ENCODE measurements around the gene CDC7.

CDC7 gene

DNA sequence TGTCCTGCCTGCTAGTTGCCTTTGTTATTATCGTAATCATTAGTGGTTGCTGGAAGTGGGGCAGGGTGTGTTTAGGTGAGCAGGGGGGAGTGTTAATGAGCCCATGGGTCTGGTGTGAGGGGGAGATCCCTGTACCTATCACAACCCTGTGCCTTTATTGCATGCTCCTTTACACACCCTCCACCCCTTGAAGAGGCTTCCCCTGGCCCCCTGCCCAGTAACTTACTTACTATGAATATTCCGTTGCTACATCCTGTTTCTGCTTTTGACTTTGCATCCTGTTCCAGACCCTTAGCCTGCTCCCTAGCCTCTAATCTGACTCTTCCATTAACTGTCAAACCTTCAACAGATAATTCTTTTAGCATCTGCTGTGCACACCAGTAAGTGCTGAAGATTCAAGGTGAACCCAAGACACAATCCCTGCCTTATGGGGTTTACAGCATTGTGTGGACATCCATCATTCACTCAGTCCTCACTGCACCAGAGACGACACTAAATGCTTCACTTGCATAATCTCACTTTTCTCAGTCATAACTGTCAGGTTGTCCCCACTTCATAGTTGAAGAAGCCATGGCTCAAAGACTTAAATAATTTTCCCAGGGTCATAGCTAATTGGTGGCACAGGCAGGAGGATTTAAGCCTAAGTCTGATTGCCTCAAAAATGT is 47.9 kb downstream of the CDC7 start:
- no peak for DNase-seq

DNA sequence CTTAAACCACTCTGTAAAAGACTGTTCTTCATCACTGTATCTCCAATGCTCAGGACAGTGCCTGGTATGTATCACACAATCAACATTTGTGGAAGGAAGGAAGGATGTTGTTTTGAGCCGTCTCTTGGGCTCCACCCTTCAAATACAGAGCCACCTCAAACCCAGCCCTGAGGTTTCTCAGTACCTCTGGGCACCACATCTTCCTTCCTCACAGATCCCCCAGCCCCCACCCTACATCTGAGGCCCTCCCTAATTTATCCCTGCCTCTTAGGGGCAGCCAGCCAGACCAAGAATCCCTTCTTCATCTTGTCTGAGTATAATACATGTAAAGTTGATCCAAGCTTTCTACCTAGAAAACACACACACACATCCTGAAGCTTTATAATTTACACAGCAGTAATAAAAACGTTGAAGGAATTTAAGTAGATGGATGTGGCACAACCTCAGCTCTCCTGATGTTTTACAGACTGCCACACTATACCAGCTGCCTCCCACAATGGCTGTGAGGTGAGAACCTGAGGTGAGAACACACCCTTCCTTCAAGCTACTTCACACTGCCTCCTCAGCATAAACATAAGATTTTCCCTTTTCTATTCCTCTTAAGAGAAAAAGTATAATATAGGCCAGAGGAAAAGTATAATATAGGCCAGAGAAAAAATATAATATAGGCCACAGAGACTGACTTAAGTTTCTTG is 48.5 kb downstream of the CDC7 start:
- DNase-seq, result no peak

DNA sequence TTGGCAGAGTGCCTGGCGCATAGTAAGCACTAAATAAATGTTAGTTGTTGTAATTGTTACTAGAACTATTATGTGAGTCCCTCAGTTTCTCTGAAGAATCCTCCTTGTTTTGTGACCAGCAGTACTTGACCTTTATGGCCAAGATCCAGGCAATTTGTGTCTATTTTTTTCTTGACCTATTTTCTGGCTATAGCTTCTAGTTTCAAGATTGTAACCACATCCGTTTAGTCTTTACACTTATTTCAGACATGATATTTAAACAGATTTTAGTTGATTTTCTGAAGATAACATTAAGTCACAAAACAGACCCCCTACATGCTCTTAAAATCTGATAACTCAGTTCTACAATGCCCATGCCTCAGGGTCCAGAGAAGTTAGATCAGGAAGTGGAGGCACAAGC is 50.3 kb downstream of the CDC7 start:
- no peak for DNase-seq

DNA sequence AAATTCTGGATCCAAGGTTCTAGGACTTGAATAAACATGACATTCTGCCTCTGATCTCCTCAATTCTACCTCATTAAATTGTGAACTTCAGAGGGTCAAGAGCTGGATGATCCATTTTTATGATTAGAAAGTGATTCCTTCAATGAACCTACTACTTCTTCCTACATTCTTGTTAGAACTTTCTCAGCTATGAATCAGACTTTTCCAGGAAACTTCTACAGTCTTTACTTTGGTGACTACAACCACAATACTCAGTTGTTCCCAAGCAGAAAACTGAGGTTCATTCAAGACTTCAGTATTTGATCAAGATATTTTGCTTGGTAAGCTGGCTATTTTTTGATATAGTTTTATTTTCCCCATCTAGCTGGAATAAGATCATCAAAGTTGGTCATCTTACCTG is 51.4 kb downstream of the CDC7 start:
- no peak for DNase-seq

DNA sequence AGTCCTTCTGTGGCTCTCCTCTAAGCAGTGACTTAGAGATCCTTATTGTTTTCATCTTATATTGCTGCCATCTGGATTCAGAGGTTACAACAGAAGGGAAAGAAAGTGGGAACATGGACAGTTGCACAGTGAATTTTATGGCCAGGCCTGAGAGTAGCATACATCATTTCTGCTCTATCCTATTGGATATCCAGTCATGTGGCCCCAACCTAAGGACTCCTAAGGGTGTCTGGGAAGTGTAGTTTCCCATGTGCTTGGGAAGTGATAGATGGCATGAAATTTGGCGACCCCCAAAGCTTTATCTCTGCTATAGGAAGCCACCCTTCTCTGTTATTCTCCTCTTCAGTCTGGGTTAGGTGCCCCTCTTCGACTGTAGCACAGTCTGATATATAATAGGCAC is 51.9 kb downstream of the CDC7 start:
- DNase-seq, result no peak

DNA sequence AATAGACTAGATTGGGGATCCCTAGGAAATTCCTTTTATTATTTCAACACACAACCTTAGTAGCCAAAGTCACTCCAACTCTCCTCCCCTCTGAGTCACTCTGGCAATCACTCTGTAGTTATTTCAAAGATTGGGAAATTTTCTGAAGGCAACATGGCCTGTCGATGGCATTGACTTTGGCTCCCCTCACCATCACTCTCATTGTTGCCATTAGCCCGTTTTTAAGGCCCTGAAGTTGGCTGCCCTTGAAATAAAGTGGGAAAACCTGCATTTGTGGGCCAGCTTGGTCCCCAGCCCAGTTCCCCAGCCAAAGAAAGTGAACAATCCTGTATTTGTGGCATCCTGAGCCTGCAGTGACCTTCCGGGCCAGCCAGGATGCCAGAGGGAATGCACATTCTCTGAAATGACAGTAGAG is 52.5 kb downstream of the CDC7 start:
- peak in 17 of 56 donors; percentile 1 to 35 (median 15) for DNase-seq

DNA sequence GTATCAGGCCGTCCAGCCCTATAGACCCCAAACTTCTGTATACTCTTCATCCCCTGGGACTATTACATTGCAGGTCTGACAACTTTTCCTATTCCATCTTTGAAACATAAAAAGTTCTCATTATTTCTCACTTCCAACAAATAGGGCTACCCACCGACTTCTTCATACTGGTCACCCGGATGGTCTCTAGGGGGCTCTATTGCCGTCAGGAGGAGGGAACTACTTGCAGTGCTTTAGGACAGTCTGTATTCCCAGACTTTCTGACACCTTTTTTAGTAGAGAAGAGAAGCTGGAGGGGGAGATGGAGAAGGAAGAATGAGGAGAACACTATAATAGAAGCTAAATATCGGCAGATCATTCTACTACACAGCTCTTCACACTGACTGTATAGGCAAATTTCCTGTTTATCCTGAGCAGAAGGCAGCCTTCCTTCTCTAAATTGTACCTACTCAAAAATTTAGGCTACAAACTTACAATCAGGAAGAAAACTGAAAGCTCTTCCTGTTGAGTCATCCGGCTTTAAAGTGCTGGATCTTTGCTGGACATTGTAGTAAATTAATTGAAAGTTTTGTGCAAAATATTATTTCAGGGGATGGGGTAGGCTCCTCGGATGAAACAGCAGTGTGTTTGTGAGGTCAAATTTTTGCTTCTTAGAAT is 54.6 kb downstream of the CDC7 start:
- DNase-seq, result no peak

DNA sequence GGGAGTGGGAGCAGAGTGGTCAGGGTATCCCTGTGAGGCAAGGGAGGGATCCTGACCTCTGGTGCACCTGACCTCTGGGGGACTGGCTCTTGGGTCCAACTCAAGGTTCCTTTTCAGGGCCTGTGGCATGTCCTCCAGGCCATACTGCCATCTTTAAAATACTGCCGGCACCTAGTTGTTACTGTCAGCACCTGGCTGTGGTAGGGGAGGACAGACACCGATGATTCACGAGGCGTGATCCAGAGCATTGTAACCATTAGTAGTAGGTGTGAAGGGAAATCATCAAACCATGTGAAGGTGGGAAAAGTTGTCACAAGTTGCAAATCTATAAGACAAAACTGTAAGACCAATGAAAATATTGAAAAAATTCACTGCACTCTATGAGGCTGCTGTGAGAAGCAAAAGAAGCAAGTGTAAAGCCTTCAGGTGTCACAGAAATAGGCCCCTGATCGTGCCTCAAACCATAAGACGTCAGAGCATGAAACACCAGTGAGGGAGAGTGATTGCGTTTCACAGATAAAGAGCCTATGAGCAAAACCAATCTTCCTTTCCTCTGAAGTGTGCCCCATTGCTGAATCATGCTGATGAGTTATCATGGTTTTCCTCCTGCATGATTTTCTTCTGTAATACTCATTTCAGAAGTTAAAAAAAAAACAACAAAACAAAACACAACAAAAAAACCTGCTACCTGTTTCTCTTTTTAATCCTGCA is 55.3 kb downstream of the CDC7 start:
- no peak for DNase-seq

DNA sequence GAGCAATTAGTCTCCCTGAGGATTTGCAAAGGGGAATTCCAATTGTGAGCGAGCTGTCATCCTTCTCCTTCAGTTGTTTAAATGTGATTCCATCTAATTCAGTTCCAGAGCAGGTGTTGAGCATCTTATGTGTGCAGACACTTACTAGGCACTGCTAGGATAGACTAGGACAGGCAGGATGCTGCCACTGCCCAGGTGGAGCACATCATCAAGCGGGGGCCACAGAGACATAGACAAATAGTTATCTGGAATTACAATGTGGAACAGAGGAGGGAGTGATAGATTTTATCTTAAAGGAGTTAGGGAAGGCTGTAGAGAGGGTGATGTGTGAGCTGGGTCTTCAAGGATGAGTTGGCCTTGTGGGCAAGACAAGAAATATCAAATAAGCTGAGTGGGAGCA is 55.9 kb downstream of the CDC7 start:
- no peak for DNase-seq

DNA sequence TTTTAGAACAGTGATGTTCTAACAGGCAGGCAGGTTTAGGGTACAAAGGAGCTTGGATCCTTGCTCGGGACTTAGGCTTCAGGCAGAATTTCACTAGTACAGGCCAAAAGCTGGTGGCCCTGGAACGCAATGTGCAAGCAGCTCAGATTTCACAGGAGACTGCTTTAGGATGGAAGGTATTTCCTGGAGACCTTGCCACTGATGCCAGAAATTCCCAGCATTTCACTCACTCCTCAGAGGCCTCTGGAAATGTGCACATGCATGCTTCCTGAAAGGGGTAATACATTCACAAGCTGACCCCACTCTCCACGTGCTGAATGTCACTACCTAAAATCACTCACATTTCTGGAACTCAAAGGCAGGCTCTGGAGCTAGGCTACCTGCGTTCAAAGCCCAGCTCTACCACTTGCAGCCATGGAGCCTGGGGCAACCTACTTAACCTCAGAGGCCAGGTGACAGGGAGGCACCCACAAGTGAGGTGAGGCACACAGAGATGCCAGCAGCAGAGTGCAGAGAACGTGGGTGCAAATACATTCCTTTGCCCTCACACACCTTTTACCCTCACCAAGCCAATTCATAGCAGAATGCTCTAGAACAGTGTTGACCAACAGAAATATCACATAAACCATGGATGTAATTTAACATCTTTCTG is 56.5 kb downstream of the CDC7 start:
- no peak for DNase-seq

DNA sequence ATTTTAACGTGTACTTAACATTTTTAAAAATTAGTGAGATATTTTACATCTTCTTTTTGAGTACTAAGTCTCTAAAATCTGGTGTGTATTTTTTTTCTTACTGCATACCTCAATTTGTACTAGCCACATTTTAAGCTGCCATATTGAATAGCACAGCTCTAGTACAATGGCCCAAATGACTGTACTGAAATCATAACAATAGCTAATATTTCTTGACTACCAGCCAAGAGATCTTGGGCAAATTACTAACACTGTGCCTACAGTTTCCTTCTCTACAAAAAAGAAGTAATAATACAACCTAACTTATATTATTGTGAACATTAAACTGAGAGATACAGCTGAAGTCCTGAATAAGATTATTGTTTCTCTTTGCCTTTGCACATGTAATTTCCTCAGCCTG is 57.2 kb downstream of the CDC7 start:
- DNase-seq, result no peak

DNA sequence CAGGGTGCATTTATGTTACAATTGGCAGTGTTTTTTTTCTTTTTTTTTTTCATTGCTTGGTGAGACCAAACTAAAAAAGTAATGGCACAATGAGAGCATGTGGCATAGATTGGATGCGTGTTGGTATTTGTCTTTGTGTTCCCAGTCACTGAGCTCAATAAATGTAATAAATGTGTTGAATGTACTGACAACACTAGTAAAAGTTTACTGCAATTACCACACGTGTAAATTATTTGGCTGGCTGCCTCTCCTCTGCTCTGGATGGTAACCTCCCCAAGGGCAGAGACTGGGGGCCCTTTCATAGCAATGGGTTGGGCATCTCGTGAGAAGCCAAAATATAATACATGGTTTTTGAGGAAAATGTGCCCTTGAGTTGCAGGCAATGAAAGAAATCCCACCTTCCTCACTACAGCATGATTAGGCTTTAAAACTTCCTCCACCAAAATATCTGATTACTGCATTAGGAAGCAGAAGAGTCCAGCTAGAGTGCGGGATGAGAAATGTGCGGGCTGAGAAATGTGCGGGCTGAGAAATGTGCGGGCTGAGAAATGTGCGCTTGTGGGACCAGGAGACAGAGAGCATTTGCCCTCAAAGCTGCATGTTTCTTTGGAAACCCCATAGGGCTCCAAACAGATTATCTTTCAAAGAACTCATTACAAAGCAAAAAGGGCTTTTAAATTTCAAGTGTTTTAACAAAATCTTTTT is 58.5 kb downstream of the CDC7 start:
- no peak for DNase-seq

DNA sequence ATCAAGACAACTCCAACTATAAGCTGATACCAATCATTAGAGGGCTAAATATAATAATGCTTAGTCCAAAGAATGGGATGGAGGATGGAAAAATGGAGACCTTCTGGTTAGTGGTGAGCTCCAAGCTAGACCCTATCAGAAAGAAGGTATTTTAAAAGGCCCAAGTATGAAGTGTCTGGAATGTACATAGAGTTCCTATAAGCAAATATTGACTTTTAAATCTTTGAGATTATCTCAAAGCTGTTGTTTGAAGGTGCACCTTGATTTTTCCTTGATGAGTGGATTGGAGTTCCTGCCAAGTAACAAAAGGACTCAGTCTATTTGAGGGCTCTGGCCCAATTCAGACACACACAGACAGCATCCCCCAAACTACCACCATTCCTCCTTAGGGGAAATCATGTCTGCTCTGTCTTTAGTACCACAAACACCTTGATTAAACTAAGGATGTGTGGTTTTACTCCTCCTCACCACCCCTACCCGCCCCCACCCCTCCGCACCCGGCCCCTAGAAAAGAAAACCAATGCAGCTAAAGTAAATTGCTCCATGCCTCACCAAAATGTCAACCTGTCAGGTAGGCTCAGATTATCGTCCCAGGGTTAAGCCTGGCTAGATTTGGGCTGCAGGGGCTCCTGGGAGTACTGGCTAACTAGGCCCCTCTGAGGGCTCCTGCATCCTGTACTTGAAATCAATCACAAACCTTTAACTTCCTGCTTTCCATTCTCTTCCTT is 59.4 kb downstream of the CDC7 start:
- no peak for DNase-seq

DNA sequence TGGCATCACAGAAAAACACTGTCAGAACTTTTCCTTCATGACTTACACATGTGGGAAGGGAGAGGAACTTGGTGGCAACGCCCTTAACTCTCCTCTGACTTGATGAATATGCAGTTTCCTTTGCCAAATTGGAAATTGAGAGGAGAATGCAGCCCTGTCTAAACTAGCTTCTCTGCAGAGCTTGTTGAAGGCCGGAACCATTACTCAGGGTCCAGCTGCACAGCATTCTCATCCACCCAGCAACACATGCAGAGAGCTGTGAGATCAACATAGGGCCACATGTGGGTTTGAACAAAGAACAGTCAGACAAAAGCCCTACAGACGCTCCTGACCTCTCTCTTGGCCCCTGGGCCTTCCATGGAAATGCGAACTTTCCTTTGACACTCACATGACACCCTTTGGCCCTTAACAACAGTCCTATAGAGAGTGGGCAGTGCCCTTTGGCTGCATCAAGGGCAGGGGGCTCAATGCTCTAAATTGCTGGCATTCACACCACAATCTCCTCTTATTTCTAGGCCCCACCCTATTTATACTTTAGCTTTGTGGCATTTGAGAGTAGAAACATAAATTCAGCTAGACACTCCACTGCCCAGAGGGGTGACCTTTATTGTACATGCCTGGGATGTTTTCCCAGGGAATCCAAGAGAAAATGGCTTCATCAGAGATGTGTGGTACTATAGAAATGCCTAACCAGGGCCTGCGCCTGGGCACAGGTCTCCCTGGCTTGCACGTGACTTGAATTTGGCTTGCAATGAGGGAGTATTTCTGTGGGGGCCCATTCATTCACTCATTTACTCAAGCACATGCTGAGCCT is 64.4 kb downstream of the CDC7 start:
- peak in 14 of 56 donors; percentile 3 to 56 (median 18) for DNase-seq

DNA sequence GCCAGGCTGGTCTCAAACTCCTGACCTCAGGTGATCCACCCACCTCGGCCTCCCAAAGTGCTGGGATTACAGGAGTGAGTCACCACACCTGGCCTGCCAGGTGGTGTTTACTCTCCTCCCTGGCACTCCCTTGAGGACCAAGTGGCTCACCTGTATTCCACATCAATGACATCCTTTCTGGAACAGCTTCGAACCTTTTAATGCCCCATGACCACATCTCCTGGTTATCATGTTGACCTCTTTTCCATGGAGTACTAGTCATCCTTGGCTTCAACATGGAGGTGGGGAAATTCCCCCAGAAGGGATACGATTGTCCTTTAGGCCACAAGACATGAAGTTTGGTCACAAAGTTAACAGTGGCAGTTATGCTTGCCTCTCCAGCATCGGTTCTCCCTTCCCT is 66.9 kb downstream of the CDC7 start:
- DNase-seq, result no peak

DNA sequence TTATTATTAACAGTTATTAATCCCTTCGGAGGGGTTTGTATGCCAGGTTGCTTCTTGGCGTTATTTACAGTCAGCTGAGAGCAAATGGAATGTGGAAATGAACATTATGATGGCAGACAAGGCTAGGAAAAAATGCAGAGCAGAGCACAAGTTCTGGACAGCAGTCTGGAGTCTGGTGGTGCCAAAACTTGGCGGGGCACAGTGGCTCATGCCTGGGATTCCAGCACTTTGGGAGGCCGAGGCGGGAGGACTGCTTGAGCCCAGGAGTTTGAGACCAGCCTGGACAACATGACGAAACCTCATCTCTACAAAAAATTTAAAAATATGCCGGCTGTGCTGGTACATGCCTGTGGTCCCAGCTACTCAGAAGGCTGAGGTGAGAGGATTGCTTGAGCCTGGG is 67.6 kb downstream of the CDC7 start:
- DNase-seq, result no peak

DNA sequence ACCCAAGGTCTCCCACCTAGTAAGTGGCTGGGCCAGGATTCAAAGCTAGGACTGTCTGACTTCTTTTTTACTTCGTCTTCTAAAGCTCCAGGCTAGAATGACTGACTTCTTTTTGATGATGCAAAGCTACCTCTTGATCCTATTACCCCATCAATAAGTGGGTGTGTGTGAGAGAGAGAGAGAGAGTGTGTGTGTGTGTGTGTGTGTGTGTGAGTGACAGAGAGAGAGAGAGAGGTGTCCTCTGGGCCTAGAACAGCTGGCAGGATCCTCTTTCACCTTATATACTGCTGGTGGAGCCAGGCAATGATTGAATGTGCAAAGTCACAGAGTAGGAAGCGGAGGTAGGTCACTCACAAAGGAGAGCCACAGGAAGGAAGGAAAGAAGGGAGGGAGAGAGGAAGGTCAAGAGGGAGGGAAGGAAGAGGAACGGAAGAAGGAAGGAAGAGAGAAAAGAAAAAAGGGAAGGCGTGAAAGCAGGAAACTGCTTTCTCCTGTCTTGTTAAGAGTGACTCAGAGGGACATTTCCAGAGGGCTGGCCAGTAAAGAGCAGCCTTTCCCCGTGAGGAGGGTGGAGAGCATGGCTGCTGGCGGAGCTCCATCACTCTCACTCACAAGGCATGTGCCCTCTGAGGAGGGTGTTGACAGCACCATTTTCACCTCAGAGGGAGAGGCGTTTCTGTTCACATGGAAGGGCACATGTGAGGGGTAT is 68.9 kb downstream of the CDC7 start:
- DNase-seq, result peak in 2 of 56 donors; percentile 2 to 6

DNA sequence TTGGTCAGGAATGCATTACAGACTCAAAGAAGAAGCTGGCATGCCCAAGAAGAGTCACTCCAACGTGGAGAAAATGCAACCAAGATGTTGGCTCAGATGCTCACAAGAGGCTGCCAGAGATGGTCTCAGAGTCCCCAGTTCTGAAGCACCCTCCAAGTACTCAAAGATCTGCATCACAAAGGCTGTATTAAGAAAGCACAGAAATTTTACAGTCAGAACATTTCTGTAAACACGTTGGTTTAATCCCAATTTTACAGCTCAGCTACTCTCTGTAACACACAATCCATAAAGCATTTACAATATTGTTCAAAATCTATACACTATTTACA is 69.4 kb downstream of the CDC7 start:
- DNase-seq, result no peak

DNA sequence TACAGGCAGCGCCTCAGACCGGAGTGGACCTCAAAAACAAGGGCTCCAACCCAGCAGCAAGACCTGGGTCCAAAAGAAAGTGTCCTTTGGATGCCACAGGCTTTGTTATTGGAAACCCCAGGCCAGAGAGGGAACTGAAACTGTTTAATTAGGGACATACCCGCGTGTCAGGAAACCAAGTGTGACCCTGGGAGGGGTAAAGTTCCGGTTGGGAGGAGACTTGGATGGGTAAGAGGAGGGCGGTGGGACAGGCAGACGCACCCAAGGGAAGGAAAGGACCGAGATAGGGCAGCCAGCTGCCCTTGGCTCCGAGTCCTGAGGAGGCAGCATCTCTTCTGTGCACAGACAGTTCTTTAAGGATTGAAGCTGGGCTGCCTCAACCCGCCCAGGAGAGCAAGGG is 71.4 kb downstream of the CDC7 start:
- DNase-seq, result no peak

All from nucleus accumbens (tissue), 56 donors.